NCI-H2171 treated with DMSO at 0.1 percent for 48 hours (cell line): ENCODE data around the gene MEGF8.
A peak's percentile ranks its signal among the peaks of the same experiment; 100 is the strongest.

Source experiments
- DNase-seq: peaks from one replicate; lab custom pipeline; 2025; lab: John Stamatoyannopoulos, UW

The MEGF8 gene

DNA sequence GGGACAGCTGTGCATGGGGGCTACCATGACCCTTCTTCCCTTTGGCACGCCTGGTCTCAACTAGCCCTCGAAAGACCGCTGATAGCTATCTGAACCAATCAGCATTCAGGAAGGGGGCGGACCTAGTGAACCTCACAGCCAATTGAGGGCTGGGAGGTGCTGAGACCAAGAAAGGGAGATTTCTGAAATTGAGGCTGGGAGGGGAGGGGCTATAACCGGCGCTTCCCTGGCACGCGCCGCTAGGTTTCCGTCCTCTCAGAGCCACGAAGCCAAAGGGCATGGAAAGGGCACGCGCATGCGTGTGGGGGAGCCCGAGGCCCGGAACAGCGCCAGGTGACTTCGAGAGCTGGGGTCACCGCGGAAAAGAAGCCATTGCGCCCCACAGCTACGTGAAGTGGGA lies 18.8 kb upstream of the MEGF8 start:
- no peak for DNase-seq

GRCh38 chr19:42309686-42310085 lies 15.7 kb upstream of the MEGF8 start:
- DNase-seq: no peak

- DNase-seq: no peak
Observed at GRCh38 chr19:42311657-42312056, 13.8 kb upstream of the MEGF8 start.

GRCh38 chr19:42312370-42312769 lies 13.1 kb upstream of the MEGF8 start:
- no peak for DNase-seq

DNA sequence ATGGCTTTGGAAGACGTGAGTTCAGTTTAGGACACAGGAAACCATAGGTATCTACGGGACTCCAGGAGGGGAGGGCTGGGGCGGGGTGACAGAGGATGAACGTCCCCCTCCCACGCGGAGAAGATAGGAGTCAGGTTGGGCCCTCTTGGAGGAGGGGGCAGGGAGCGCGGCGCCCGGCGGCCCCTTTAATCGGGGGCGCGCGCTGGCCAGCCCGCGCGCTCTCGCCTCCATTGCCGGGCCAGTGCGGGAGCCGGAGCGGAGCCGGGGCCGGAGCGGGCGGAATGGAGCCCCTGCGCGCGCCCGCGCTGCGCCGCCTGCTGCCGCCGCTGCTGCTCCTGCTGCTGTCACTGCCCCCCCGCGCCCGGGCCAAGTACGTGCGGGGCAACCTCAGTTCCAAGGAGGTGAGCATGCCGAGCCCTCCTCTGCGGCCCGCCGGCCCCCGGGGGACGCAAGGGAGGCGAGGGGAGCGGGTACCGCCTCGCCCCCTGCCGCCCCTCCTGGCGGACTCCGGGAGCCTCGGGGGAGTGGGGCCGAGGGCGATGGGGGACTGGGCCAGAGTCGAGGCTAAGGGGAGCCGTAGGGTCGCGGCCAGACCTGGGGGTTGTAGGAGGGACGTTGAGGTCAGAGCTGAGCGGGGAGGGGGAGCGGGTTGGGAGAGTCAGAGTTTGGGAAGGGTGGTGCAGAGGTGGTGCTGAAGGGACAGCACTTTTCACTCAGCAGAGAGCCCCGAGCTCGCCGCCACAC lies 12.2 kb upstream of the MEGF8 start, which contains the start of gene TMEM145:
Gene TMEM145 (plus strand): TSS at position 214 of the 744 bp plus-strand sequence. CDS start 68 bp downstream, at position 282.
- DNase-seq: peak; percentile 62

- no peak for DNase-seq
Observed at GRCh38 chr19:42313840-42314755, 11.3 kb upstream of the MEGF8 start.

GRCh38 chr19:42315024-42315423 lies 10.4 kb upstream of the MEGF8 start:
- DNase-seq: no peak

DNA sequence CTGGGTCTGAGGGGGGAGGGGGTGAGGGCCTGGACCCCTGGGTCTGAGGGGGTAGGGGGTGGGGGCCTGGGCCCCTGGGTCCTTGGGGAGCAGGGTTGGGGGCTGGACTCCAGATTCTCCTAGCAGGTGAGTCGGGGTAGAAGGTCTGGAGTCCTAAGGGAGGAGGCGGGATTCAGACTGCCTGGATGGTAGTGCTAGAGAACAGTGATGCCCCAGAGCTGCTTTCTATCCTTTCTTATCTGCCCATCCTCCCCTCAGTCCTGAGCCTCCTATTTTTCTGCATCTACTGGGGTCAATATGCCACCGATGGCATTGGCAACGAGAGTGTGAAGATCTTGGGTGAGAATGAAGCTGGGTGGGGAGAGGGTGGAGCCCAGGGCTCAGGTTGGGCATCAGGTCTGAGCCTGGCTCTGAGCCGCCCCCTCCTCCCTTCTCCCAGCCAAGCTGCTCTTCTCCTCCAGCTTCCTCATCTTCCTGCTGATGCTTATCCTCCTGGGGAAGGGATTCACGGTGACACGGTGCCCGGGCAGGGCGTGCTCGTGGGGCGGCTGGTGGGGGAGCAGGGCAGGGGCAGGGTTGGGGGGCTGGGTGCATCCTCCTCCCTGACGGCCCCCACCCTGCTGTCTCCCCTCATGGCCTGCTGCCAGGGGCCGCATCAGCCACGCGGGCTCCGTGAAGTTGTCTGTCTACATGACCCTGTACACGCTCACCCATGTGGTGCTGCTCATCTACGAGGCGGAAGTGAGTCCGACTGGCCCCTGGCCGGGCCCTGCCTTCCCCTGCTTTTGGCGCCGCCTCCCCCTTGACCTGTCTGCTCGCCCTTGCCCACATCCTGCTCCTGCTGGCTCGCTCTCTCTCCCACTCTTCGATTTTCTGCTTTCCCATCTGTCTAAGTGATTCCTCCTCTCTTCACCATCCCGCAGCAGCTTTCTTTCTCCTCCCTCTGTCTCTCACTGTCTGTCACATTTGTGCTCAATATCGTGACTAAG lies 8.9 kb upstream of the MEGF8 start:
- DNase-seq: peak; percentile 29

DNA sequence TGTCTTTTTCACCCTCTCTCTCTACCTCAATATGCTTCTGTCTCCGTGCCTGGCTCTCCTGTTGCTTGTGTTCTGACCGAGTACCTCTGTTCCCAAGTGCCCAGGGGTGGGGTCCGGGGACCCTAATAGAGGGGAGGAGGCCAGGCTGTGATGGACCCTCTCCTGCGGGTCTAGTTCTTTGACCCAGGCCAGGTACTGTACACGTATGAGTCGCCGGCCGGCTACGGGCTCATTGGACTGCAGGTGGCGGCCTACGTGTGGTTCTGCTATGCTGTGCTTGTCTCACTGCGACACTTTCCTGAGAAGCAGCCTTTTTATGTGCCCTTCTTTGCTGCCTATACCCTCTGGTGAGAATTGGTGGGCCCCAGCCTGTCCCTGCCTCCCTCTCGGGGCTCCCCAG lies 7.9 kb upstream of the MEGF8 start:
- no peak for DNase-seq

DNA sequence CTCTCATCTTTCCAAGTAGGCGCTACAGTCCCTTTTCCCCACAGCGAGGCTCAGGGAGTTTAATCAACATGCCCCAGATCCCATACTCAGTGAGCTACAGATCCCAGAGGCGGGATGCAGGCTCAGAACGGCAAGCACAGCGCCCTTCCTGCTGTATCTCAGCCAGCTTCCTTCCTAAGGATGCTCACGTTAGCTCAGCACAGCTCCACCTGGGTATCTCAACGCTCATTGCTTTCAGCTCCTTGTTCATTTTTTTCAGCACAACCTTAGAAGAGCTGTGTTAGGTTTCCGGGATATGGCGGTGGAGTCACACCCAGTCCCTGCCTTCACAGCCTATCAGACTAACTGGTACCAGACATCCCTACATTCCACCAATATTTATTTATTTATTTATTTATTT lies 3.1 kb upstream of the MEGF8 start:
- DNase-seq: no peak

DNA sequence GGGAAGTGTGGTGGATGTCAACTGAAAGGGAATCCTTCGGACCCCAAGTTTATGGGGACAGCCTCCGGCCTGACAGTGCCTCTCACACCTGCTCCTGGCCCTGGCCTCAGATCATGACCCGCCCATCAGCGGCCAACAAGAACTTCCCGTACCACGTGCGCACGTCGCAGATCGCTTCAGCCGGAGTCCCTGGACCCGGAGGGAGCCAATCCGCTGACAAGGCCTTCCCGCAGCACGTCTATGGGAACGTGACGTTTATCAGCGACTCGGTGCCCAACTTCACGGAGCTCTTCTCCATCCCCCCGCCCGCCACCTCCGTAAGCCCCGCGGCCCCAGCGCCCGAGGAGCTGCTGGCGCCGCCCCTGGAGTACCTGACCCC lies 2.0 kb upstream of the MEGF8 start:
- DNase-seq: no peak

DNA sequence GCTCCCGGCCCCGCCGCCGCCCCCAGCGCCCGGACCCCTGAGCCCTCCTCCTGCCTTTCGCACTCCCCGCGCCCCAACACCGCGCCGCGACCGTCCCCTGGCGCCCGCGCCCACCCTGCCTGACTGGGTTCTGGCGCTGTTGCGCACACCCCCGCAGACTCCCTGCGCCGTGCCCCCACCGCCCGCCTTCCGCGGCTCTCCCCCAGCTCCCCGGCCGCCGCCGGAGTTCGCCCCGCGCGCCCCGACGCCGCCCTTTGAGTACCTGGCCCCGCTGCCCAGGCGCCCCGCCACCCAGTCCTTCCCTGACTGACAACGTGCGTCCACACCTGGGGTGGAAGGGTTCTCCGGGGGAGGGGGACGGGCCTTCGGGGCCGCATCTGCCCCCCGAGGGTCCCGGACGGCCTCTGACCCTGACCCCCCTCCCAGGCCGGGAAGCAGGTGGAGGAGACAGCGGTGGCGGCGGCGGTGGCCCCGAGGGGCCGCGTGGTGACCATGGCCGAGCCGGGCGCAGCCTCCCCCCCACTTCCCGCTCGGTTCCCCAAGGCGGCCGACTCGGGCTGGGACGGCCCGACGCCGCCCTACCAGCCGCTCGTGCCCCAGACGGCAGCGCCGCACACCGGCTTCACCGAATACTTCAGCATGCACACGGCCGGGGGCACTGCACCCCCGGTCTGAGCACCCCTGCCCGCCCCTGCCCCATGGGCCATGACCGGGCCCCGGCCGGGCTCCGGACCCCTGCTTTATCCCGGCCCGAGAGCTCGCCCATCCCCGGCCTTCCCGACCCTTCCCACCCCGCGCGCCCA lies 1.4 kb upstream of the MEGF8 start:
- DNase-seq: no peak

DNA sequence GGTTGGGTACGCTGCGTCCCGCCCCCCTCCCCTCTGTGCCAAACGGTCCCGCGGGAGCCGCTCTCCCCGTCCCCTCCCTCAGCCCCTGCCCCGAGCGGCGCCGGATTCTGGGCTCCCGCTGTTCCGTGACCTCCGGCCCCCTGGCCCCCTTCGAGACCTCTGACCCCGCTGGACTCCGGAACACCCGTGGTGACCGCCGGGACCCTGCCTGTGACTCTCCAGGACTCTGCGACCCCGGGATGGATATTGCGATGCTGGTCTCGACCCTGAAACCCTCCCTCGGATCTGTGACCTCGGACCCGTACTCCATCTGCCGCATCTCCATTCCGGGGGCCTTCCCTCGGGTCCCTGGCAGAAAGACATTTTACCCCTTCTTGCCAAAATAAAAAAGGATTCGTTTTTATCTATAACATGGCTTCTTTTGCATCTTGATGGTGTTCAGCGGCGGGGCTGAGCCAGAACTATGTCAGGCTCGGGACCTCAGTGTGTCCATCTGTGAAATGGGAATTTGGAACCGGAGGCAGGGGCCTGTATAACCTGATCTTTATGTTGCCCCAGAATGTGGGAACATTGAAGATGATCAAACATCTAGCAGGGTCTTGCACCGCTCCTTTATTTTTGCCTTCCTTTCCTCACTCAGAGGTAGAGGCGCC lies 654 bp upstream of the MEGF8 start:
- DNase-seq: no peak

DNA sequence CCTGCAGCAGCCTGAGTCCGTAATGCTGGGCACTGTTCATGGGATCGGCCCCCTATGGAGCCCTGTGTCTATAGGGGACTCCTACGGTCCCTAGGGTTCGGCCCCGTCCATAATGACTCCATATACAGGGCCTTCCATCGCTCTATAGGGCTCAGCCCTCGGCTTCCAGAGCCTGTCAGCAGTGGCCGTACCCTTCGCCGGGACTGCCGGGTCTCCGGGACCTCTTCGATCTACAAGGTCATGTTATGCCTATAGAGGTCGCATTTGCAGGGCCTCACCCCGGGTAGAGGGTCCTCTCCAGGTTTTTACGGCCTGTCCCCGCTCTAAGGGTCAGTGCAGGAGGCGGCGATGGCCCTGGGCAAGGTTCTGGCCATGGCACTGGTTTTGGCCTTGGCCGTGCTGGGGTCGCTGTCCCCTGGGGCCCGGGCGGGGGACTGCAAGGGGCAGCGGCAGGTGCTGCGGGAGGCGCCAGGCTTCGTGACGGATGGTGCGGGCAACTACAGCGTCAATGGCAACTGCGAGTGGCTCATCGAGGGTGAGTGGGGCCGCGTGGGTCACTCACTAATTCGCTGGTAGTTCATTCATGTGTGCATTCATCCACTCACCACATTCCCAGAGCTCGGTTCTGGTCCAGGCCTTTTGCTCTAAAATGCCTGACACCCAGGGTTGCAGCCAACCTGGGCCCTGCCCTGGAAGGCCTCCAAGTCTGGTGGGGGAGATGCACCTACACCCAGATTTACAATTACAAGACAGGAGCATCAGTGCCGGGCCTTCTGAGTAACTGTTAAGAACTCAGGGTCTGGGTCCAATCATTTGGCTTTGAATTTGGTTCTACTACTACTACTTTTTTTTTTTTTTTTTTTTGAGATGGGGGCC lies 699 bp downstream of the MEGF8 start:
- DNase-seq: peak; percentile 30

GRCh38 chr19:42326969-42327368 lies 1.5 kb downstream of the MEGF8 start:
- DNase-seq: no peak

DNA sequence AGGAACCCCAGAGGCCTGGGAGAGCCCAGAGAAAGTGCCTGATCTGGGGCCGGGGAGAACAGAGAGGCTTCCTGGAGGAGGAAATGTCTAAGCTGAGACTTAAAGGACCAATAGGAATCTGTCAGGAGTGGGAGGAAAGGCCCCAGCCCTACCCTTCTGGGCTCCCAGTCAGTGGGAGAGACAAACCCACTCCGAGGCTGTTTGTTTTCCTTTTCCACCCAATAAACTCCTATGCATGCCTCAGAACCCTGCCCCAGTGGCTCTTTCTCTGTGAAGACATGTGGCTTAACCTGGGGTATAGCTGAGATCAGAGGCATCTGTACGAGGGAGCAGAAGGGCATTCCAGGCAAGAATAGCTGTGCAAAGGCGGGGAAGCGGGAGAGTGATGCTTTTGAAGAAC lies 1.9 kb downstream of the MEGF8 start:
- no peak for DNase-seq

GRCh38 chr19:42328106-42328505 lies 2.7 kb downstream of the MEGF8 start:
- no peak for DNase-seq

DNA sequence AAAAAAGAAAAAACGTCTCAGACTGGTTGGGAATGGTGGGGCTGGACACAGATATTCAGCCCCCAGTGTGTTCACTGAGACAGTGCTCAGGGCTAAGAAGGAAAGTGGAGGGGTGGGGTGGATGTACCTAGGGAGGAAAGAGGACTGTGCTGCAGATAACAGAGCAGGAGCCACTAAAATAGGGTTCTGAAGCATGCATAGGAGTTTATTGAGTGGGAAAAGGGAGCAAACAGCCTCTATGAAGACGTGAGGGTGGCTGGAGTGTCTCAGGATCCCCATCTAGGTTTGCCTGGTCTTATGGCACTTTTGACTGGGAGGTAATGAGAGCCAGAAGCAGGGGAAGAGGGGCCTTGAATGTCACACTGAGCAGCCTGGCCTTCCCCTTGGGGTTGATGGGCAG lies 3.4 kb downstream of the MEGF8 start:
- no peak for DNase-seq

GRCh38 chr19:42330241-42330711 lies 4.8 kb downstream of the MEGF8 start:
- DNase-seq: peak; percentile 92
